ENCODE results near the gene RTL10. TPM values are rescaled to one million over a fixed set of nuclear protein-coding genes. Genes with fewer than 3 reads are reported as not detected.

RTL10 gene
- total RNA-seq, 1 donor from 2014 or later = 22.9 TPM

DNA sequence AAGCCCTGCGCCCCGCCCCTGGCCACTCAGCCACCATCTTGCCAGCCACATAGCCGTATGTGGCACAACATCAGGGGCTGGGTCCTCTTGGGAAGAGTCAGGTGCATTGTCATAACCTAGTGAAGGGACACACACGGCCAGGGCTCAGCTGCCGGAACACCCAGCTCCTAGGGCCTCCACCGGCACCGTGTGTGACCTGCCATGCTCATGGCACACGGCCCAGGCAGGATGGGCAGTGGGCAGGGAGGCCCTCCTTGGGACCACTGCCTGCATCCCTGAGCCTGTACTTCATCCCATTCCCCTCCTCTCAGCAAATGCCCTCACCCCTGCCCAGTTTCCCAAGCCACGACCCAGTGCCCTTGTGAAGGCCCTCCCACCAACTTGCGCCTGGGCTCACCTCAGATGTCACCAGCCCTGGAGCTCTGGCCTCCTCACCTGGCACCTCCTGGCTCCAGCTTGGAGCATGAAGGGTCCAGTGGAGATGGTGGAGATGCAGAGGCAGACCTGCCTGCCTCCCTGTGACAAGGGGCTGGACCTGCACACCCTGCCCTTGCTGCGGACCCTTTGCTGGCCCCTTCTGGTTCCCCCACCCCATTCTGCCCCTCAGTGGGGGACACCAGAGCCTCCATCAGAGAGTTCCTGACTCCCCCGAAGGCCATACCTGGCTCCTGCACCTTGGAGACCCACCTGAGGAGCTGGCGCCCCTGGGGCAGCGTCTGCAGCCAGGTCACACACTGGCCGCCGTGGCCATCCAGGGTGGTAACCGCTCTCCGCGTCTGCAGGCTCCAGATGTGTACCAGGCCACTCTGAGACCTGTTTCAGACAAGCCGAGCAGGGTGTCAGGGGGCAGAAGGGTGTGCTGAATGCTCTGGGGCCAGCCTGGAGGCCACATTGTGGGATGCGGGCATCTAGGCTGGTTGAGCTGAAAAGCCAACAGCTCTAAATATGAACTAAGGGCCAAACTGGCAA lies 34.5 kb downstream of the RTL10 start:
- intact Hi-C loops (cut with DNase I) = no loop called here
- DNase-seq (ENCODE audit: low spot score) (peak; percentile 42), ATAC-seq (no peak)

DNA sequence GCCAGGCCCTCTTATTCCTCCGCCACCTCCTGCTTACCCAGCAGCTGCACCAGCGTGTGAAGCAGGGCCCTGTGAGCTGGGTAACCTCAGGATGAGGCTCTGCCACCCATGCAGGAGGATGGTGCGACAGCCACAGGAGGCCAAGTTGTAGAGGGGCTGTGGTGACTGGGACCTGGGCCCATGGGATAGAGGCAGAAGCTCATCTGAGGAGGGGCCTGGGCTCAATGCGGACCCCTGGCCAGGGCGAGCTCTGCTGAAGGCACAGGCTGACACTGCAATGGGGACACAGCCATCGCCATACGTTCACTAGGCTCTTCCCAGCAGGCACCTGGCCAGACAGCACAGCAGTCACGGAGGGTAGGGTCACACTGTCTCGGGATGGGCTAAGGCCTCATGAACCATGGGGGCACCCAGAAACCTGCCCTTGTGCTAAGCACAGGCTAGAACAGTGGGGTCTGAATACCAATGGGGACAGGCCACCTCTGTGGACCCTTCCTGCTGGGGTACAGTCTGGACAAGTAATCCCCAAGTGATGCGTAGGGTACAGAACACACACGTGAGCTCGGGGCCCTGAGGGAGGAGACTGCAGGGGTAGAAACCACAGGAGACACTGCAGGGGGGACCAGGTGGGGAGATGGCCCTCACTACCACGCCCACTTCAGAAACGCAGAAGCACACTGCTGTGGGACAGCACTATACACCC lies 35.3 kb downstream of the RTL10 start:
- intact Hi-C loops (cut with DNase I) = no loop called here
- ATAC-seq (no peak), DNase-seq (ENCODE audit: low spot score) (no peak)

DNA sequence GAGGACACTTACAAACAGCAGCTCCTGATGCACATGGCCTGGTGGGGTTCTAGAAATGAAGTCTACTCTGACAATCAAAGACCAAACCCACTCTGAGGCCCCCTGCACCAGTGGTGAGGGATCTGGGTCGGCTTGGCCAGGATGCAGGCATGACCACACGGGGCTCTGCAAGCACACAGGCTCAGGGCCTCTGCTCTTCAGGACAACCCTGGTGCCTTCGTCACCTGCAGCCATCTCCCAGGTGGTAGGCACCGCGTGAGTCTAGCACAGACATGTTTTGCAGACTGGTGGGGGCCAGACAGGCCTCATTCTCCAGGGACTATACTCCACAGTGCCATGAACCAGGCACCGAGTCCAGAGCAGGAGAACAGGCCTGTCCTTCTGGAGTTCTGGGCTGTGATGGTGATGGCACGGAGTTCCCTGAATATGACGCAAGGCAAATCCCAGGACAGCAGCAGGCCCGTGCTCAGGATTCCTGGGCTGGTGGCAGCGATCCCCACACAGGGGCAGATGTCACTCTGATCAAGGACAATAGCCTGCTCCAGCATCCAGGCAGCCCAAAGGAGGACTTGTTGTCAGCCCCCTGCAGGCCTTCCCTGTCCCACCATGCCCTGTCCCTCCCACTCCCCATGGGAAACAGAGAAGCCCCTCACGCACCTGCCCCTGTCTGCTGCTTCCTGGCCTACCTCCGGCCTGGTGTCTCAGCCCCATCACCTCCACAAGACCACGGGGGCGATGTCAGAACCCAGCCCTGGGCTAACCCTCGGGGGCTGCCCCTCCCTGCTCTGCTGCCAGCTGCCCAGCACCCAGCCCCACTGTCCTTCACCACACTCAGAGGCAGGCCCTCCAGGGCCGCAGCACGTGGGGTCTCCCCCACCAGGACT lies 36.1 kb downstream of the RTL10 start:
- DNase-seq (ENCODE audit: low spot score) = no peak
- intact Hi-C loops (cut with DNase I) = no loop called here
- ATAC-seq = no peak

- ATAC-seq (no peak), DNase-seq (ENCODE audit: low spot score) (no peak)
- intact Hi-C loops (cut with DNase I) = no loop called here
Observed at GRCh38 chr22:19816372-19817119, 38.1 kb downstream of the RTL10 start.

DNA sequence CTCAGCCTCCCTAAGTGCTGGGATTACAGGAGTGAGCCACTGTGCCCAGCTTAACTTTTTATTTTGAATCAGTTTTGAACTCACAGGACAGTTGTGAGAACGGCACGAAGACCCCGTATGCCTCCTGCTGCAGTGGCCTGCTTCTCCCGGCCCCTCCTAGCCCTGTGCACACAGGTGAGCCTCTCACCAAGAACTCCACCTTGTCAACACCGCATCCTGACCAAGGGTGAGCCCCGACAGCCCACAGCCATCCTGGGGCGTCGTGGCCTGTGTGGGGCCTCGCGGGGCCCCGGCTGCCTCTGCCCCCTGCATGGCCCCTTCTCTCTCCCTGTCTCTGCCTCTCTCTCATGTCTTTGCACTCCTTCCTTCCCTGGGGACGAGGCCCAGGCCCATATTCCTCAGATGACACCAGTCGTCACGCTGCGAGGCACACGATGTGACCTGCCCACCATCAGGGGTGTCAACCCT lies 38.8 kb downstream of the RTL10 start:
- no peak for ATAC-seq

GRCh38 chr22:19815093-19815822 lies 39.4 kb downstream of the RTL10 start:
- ATAC-seq = no peak
- intact Hi-C loops (cut with DNase I) = no loop called here
- DNase-seq (ENCODE audit: low spot score) = no peak

More for the DNA sequence above, 38.8 kb downstream of the RTL10 start:
- intact Hi-C loops (cut with DNase I) = no loop called here
- no peak for DNase-seq (ENCODE audit: low spot score)

GRCh38 chr22:19814428-19814827 lies 40.2 kb downstream of the RTL10 start:
- ATAC-seq = no peak
- DNase-seq (ENCODE audit: low spot score) = no peak
- intact Hi-C loops (cut with DNase I) = no loop called here

- intact Hi-C loops (cut with DNase I) = no loop called here
- no peak for ATAC-seq
- DNase-seq (ENCODE audit: low spot score) = no peak
Observed at GRCh38 chr22:19812910-19813309, 41.8 kb downstream of the RTL10 start.

DNA sequence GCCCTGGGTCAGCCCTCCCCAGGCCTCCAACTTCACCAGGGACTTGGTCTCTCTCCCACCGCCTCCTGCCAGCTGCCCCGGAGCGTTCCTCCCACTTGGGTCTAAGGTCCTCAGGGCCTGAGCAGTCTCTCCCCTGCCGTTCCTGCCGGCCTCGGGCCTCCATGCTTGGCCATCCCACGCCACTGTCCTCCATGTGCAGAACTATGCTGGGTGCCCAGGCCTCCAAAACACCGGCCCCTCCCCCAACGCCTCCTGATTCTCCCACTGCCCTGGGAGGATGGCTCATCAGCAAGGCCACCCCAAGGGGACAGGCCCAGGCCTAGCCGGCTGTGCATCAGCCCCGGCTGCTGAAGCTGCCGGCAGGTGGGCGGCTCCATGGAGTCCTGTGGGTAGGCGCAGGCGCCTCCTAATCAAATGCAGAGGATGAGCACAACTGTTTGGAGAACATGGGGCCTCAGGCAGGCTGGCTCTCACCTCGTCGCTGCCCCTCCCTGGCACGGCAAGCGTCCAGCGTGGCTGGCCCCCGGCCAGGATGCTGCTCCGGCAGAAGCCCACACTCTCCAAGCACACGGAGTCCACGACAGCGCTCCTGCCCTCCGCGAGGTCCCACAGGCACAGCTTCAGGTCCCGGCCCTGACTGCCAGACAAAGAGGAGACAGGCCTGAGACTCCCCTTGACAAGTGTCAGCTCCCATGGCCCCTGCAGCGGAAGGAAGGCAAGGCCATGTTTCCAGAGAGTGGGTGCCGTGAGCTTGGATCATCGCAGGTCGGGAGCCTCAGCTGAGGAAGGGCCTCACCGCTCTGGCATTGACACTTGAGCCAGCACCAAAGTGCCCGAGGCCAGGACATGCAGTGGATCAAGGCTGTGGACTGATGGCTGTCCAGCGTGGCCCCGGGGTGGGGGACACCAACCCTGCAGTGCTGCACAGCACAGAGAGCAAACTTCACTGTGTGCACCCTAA lies 42.6 kb downstream of the RTL10 start:
- intact Hi-C loops (cut with DNase I) = no loop called here
- no peak for ATAC-seq
- peak; percentile 55 for DNase-seq (ENCODE audit: low spot score)

GRCh38 chr22:19811211-19811621 lies 43.5 kb downstream of the RTL10 start:
- ATAC-seq = no peak
- intact Hi-C loops (cut with DNase I) = no loop called here
- peak; percentile 53 for DNase-seq (ENCODE audit: low spot score)

DNA sequence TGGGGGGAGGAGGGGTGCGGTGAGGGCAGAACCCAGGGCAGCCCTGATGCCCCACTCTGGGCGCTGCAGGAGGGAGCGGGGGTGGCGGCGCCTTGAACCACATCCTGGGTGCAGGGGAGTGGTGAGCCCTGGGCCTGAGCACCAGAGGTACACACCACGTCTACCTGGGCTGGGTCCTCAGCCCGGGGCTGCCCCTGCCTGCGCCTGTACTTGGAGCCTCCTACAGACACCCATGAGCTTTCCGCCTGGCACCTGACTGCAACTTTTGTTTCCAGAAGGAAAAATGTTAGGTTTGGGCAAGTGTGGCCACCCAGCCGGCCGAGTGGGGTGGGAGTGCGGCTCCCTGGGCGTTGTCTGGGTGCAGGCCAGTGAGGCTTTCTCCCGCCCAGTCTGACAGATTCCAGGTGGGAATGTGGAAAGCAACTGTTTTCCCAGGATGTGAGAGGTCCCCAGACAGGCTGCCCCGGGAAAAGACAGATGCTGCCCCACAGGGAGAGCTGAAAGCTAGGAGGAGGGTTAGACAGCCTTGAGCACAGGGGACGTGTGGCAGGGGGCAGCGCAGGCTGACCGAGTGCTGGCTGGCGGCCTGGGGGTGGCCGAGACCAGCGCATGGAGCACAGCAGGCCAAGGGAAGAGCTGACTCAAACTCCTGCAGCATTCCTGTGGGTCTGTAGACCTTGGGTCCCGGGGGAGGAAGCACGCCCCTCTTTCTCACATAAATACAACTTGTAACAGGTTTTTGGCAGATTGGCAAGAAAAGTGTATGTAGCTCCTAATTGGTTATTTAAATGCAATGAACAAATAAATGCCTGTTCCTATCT lies 44.1 kb downstream of the RTL10 start:
- peak; percentile 48 for DNase-seq (ENCODE audit: low spot score)
- intact Hi-C loops (cut with DNase I) = no loop called here
- ATAC-seq = peak; percentile 30

DNA sequence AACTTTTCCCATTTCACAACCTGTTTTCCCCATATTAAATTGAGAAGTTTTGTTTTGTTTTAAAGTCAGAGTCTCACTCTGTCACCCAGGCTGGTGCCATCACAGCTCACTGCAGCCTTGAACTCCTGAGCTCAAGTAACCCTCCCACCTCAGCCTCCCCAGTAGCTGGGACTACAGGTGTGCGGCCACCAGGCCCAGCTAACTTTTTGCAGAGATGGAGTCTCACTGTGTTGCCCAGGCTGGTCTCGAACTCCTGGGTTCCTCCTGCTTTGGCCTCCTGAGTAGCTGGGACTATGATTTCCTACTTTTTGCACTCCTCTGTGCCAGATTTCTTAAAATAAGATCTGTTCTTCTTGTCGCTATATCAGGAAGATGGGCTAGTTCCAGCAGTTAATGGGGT lies 44.9 kb downstream of the RTL10 start:
- DNase-seq (ENCODE audit: low spot score) = no peak
- intact Hi-C loops (cut with DNase I) = no loop called here
- ATAC-seq = no peak

DNA sequence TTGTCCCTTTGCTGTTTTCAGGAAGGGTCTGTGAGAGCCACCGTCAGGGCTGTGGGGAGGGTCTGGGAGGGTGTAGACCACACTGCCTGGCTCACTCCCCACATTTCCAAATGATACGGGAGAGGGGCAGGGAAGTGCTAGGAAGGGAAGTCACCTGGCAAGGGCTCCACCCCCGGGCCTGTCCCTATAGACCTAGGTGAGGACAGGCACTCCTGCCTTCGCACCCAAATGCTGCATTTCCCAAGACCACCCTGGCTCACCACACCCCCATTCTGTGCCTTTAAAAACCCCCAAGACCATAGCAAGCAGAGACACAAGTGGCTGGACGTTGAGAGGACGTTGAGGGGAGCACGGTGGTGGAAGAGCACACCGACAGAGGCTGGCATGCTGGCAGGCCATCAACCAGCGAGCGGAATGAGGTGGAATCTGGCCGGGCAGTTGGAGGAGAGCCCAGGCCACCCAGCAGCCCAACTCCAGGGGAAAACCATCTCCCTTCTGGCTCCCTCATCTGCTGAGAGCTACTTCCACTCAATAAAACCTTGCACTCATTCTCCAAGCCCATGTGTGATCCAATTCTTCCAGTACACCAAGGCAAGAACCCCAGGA lies 45.7 kb downstream of the RTL10 start:
- DNase-seq (ENCODE audit: low spot score) (peak; percentile 26), ATAC-seq (no peak)
- intact Hi-C loops (cut with DNase I) = no loop called here

- DNase-seq (ENCODE audit: low spot score) = peak; percentile 40
- ATAC-seq = no peak
Observed at GRCh38 chr22:19807914-19808872, 46.5 kb downstream of the RTL10 start.

More at GRCh38 chr22:19807914-19808872, 46.5 kb downstream of the RTL10 start:
- intact Hi-C loops (cut with DNase I) = no loop called here
